ENCODE data around the gene TNFRSF25.
A peak's percentile ranks its signal among the peaks of the same experiment; 100 is the strongest.
"Not testable (repeated sequence)": the region's sequence is repeated elsewhere in the genome, so short reads cannot be mapped to it uniquely, and the experiment has no call there.

TNFRSF25 gene

DNA sequence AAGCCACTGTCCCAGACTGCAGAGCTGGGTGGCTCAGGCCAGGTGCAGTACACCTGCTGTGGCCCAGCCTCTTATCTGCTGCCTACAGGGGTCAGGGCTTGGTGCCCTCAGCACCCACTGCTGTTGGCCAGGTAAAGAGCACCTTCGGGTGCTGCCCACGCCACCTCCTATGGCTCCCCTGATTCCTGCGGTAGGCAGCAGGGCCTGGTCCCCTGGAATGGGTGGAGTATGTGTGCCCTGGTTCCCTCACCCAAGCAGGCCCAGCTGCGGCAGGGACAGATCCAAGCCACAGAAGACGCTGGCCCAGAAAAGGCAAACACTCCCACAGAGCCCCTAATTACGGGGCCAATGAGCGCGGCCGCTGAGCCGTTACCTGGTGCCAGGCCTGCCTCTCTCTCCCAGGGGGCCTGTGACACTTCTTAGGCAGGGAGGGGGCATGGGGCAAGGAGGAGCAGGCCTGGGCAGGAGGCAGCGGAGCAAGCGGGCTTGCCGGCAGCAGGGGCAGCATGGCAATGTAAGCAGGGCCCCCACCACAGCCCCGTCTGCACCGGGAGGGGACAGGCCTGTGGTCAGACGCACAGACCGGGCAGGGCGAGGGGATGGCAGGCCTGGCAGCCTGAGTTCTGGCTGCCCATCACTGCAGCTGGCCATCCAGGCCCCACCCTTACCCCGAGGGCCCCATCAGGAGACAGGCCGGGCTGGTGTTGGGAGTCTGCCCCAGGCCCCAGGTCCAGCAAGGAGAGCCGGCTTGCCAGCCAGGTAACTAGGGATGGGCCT is 22.4 kb downstream of the TNFRSF25 start:
- POLR2A ChIA-PET: no interaction called here
- DNase-seq (ENCODE audit: low read depth, low spot score): no peak
- CTCF ChIA-PET: interaction anchor here (0.7 to 1.8 kb wide), 3 partner anchors 19 to 80 kb away, joined by 3 to 4 read pairs (median 4); no protein-coding TSS in a partner anchor
- no peak for TF ChIP-seq CTCF (IDR thresholded peaks at IDR 0.05; ENCODE audit: insufficient read depth, low read length, missing control alignments)
- no peak overlapping the region for H3K4me3 ChIP-seq (ENCODE audit: low read depth, low read length)

DNA sequence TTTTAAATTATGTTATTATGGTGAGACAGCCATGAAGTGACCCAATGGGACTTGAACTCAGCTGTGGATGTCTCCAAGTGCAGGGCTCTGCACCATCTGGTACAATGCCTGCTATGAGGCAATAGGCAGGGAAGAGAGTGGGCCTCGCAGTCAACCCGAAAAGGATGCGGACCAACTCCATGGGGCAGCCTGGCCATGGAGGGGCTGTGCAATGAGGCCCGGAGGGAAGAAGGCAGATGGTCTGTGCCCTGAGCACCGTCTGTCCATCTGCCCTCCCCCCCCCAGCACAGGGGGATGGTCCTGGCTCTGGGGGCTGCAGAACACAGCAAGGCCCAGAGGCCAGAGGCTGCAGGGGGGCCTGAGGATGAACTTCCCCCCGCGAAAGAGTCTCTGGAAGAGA is 24.4 kb downstream of the TNFRSF25 start:
- no peak overlapping the region for H3K4me3 ChIP-seq (ENCODE audit: low read depth, low read length)
- POLR2A ChIA-PET: no interaction called here
- no peak for DNase-seq (ENCODE audit: low read depth, low spot score)
- TF ChIP-seq CTCF (IDR thresholded peaks at IDR 0.05; ENCODE audit: insufficient read depth, low read length, missing control alignments): no peak
- CTCF ChIA-PET: interaction anchor here (0.9 to 6.8 kb wide), 8 partner anchors 9 to 195 kb away, joined by 3 to 107 read pairs (median 6); no protein-coding TSS in a partner anchor

DNA sequence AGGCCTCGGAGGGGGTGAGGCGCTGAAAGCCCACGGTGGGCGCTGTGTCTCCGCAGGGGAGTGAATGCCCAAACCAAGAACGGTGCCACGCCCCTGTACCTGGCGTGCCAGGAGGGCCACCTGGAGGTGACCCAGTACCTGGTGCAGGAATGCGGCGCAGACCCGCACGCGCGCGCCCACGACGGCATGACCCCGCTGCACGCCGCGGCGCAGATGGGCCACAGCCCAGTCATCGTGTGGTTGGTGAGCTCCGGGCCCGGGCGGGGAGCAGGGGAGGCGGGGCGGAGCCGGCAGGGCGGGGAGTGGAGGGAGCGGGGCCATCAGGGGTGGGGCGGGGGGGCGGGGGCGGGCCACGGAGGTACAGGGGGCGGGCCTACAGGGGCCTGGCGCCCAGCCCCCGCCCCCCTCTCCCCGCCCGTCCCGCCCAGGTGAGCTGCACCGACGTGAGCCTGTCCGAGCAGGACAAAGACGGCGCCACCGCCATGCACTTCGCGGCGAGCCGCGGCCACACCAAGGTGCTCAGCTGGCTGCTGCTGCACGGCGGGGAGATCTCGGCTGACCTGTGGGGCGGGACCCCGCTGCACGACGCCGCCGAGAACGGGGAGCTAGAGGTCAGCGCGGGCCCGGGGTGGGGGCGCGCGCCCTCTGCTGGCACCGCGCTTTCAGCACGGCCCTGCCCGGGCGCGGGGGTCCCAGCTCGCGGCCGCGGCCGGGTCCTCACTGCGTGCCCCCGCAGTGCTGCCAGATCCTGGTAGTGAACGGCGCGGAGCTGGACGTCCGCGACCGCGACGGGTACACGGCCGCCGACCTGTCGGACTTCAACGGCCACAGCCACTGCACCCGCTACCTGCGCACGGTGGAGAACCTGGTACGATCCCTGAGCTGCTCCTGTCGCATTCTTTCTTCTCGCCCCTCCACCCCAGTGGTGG is 25.5 kb downstream of the TNFRSF25 start:
- TF ChIP-seq CTCF (IDR thresholded peaks at IDR 0.05; ENCODE audit: insufficient read depth, low read length, missing control alignments): peak; percentile 19
- CTCF ChIA-PET: interaction anchor here (0.9 to 6.8 kb wide), 9 partner anchors 10 to 194 kb away, joined by 3 to 107 read pairs (median 6); no protein-coding TSS in a partner anchor
- no peak for DNase-seq (ENCODE audit: low read depth, low spot score)
- POLR2A ChIA-PET: no interaction called here
- no peak overlapping the region for H3K4me3 ChIP-seq (ENCODE audit: low read depth, low read length)

GRCh38 chr1:6438047-6438525 is 27.9 kb downstream of the TNFRSF25 start:
- ChIA-PET CTCF (interaction anchor here (0.6 to 6.8 kb wide), 43 partner anchors 9 to 363 kb away, joined by 3 to 107 read pairs (median 4); partner anchors contain the start of genes ESPN, HES2 and HES3), POLR2A (no interaction called here)
- DNase-seq (ENCODE audit: low read depth, low spot score): no peak
- H3K4me3 ChIP-seq (ENCODE audit: low read depth, low read length): no peak overlapping the region
- TF ChIP-seq CTCF (IDR thresholded peaks at IDR 0.05; ENCODE audit: insufficient read depth, low read length, missing control alignments): peak; percentile 88

DNA sequence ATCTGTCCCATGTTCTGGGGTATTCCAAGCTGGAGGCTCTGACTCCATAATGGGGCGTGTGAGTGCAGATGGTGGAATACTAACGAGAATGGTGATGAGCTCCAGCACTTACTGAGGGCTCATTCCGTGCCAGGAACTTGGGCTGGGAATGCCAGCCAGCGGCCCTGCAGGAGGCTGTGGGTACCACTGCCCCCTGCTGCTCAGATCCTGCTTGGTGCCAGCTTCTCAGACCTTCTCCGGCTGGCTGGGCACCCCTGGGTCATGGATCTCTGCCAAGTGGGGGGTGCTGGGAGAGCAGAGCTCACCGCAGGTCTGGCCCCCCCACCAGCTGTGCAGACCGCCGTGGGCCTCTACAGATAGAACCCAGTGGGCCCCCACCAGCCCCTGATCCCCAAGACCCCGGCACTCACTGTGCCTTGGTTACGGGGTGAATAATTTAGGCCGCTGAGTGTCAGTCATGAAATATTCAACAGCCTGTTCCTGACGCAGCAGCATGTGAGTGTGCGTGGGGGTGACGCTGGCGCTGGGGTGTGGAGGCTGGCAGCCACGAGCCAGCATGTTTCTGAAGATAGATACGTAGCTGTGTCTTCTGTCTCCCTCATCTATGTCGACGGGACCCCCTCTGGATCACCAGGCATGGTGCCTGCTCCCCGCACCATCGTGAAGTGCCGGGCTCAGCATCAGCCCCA is 28.8 kb downstream of the TNFRSF25 start:
- POLR2A ChIA-PET; DNase-seq (ENCODE audit: low read depth, low spot score); H3K4me3 ChIP-seq (ENCODE audit: low read depth, low read length): not testable (repeated sequence)
- peak; percentile 8 for TF ChIP-seq CTCF (IDR thresholded peaks at IDR 0.05; ENCODE audit: insufficient read depth, low read length, missing control alignments)
- CTCF ChIA-PET: interaction anchor here (0.6 to 6.8 kb wide), 40 partner anchors 8 to 362 kb away, joined by 3 to 107 read pairs (median 6); partner anchors contain the start of genes ESPN, HES2, HES3 and PLEKHG5

DNA sequence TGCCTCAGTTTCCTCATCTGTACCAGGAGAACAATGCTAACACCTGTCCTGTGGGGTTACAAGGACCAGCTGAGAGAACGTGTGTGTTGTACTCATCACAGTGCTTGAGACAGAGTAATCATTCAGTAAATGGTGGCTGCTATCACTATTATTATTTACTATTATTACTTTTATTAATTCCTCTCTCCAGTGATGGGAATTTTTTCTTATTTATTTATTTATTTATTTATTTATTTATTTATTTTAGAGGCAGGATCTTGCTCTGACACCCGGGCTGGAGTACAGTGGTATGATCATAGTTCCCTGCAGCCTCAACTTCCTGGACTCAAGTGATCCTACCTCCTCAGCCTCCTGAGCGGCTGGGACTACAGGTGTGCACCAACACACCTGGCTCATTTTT is 29.7 kb downstream of the TNFRSF25 start:
- H3K4me3 ChIP-seq (ENCODE audit: low read depth, low read length); POLR2A ChIA-PET; DNase-seq (ENCODE audit: low read depth, low spot score): not testable (repeated sequence)
- CTCF ChIA-PET: interaction anchor here (1.1 to 6.8 kb wide), 12 partner anchors 7 to 188 kb away, joined by 3 to 107 read pairs (median 24); partner anchors contain the start of genes ESPN, HES2 and HES3

Measured in AG04449 (cell line).